PC-3 (cell line): ENCODE measurements around the gene ABCA7. TPM values are rescaled to one million over a fixed set of nuclear protein-coding genes. Genes with fewer than 3 reads are reported as not detected.

Experiments used
- ATAC-seq: fragments of 200-7000 bp; cut with Tn5 transposase; 2 replicates; pipeline ENCODE4 v1.9.1; 2020; ENCODE audit warnings: mild to moderate bottlenecking, moderate library complexity
- BruUV-seq: library from RNA; stranded (reverse); fragments of 400-500 nt; replicated peaks from 2 replicates; lab custom pipeline; 2021; lab: Mats Ljungman, UMichigan
- CTCF ChIA-PET: fragments of 300-600 bp; sonication (Branson Sonifier 250); formaldehyde crosslinking; loops from one replicate; lab custom pipeline; 2022; ENCODE audit warnings: antibody characterized with exemption; lab: Charles Lee
- POLR2A ChIA-PET: fragments of 300-600 bp; sonication (Branson Sonifier 250); formaldehyde crosslinking; loops from one replicate; lab custom pipeline; 2022; ENCODE audit warnings: antibody characterized with exemption; ENCODE audit not compliant: unreplicated experiment; lab: Charles Lee
- DNase-seq: peaks from one replicate; pipeline ENCODE4 v3.0.0-alpha.2; 2015
- H2AFZ ChIP-seq: fragments of 300-600 bp; sonication (generic); 2 replicates; pipeline ENCODE4 v1.6.0; 2016; ENCODE audit warnings: antibody characterized with exemption, low read length
- H3F3A ChIP-seq: fragments of 300-600 bp; sonication (generic); one replicate; pipeline ENCODE4 v1.6.0; 2017; ENCODE audit warnings: antibody characterized with exemption, low read length, control low read depth, mild to moderate bottlenecking; ENCODE audit not compliant: unreplicated experiment
- H3K27ac ChIP-seq: fragments of 300-600 bp; sonication (generic); 2 replicates; pipeline ENCODE4 v1.5.1; 2016; ENCODE audit warnings: mild to moderate bottlenecking, low read length
- H3K27me3 ChIP-seq: fragments of 300-600 bp; sonication (generic); 2 replicates; pipeline ENCODE4 v1.6.1; 2016; ENCODE audit warnings: low read length, mixed read lengths
- H3K36me3 ChIP-seq: fragments of 300-600 bp; sonication (generic); 2 replicates; pipeline ENCODE4 v1.6.1; 2016; ENCODE audit warnings: low read depth, mixed run types, low read length, mixed read lengths
- H3K4me1 ChIP-seq: fragments of 300-600 bp; sonication (generic); 2 replicates; pipeline ENCODE4 v1.5.1; 2016; ENCODE audit warnings: low read length; ENCODE audit not compliant: insufficient read depth
- H3K4me2 ChIP-seq: fragments of 300-600 bp; sonication (generic); 2 replicates; pipeline ENCODE4 v1.6.0; 2016; ENCODE audit warnings: low read length
- H3K4me3 ChIP-seq: fragments of 300-600 bp; sonication (generic); 2 replicates; pipeline ENCODE4 v1.5.1; 2016; ENCODE audit warnings: mild to moderate bottlenecking, low read length, mixed read lengths
- H3K79me2 ChIP-seq: fragments of 300-600 bp; sonication (generic); 2 replicates; pipeline ENCODE4 v1.6.1; 2017; ENCODE audit warnings: low read length, mixed read lengths
- H3K9ac ChIP-seq: fragments of 300-600 bp; sonication (generic); 2 replicates; pipeline ENCODE4 v1.6.0; 2016; ENCODE audit warnings: mild to moderate bottlenecking, low read length
- H3K9me2 ChIP-seq: fragments of 300-600 bp; sonication (generic); replicated peaks from 2 replicates; pipeline ENCODE4 v1.6.1; 2016; ENCODE audit warnings: mixed run types, low read length, mixed read lengths
- H3K9me3 ChIP-seq: fragments of 300-600 bp; sonication (generic); 2 replicates; pipeline ENCODE4 v1.6.1; 2016; ENCODE audit warnings: low read length, mixed read lengths
- H4K20me1 ChIP-seq: fragments of 300-600 bp; sonication (generic); 2 replicates; pipeline ENCODE4 v1.6.1; 2016; ENCODE audit warnings: low read length, mixed read lengths
- EZH2 ChIP-seq: fragments of 300-600 bp; sonication (generic); IDR thresholded peaks from one replicate; pipeline ENCODE4 v1.6.1; 2017; ENCODE audit warnings: antibody characterized with exemption, mild to moderate bottlenecking, low read length; ENCODE audit not compliant: unreplicated experiment
- EZH2phosphoT487 ChIP-seq: fragments of 300-600 bp; sonication (generic); IDR thresholded peaks from 2 replicates; pipeline ENCODE4 v1.6.1; 2018; ENCODE audit warnings: mild to moderate bottlenecking, antibody characterized with exemption, low read length, borderline replicate concordance
- intact Hi-C: fragments of 100-400 bp; cut with micrococcal nuclease; formaldehyde crosslinking; loops from 2 replicates; pipeline ENCODE4 v1.9.0; 2023
- total RNA-seq: library from RNA; depleted of rRNA; stranded (reverse); fragments of >200 nt; gene quantifications from 2 replicates; pipeline ENCODE4 v1.2.3, GENCODE V29; 2014
- TF ChIP-seq, protein P1 (sequence below): fragments of 300-600 bp; sonication (generic); conservative IDR thresholded peaks from 2 replicates; pipeline ENCODE4 v1.5.1; 2017; ENCODE audit warnings: antibody characterized with exemption, low read depth, mild to moderate bottlenecking, low read length

The ABCA7 gene
- total RNA-seq, 1 experiment from 2014 or later, result 27.3 TPM

DNA sequence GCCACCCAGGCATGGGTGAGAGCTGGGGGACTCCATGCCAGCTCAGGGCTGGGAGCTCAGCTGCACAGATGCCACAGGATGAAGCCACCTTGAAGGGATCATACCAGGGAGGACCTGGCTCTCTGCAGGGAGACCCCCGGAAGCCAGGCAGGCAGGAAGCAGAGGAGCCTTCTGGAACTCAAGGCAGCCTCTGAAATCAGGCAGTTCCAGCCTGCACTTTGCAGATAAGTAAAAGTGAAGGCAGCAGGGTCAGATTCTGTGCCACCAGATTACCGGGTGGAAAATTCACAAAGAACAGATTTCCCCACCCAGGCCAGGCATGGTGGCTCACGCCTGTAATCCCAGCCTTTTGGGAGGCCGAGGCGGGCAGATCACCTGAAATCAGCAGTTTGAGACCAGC is 21.5 kb upstream of the ABCA7 start:
- Histone ChIP-seq H3F3A (no peaks in the 10 kb centered on the region), H2AFZ (no peak overlapping the region), H3K79me2 (peaks cover 69% of the 10 kb centered on the region), H3K9ac (no peak overlapping the region), H3K4me1 (peaks cover 22% of the 10 kb centered on the region), H3K4me2 (peak overlapping the region; percentile 97), H4K20me1 (peaks cover 50% of the 10 kb centered on the region), H3K36me3 (no peaks in the 10 kb centered on the region), H3K9me3 (no peaks in the 10 kb centered on the region), H3K27me3 (no peaks in the 10 kb centered on the region), H3K4me3 (peak overlapping the region; percentile 93; the same call in 1 of the 2 replicates), H3K27ac (no peak overlapping the region), H3K9me2 (no peaks in the 10 kb centered on the region)
- DNase-seq, result no peak
- ChIA-PET CTCF (no interaction called here), POLR2A (no interaction called here)
- TF ChIP-seq, protein P1, sequence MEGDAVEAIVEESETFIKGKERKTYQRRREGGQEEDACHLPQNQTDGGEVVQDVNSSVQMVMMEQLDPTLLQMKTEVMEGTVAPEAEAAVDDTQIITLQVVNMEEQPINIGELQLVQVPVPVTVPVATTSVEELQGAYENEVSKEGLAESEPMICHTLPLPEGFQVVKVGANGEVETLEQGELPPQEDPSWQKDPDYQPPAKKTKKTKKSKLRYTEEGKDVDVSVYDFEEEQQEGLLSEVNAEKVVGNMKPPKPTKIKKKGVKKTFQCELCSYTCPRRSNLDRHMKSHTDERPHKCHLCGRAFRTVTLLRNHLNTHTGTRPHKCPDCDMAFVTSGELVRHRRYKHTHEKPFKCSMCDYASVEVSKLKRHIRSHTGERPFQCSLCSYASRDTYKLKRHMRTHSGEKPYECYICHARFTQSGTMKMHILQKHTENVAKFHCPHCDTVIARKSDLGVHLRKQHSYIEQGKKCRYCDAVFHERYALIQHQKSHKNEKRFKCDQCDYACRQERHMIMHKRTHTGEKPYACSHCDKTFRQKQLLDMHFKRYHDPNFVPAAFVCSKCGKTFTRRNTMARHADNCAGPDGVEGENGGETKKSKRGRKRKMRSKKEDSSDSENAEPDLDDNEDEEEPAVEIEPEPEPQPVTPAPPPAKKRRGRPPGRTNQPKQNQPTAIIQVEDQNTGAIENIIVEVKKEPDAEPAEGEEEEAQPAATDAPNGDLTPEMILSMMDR, result no peak
- TF ChIP-seq EZH2phosphoT487 (no peak), EZH2 (no peak)
- no peak for ATAC-seq
- BruUV-seq, result no TSS peak
- intact Hi-C loops, result no loop called here

GRCh38 chr19:1018932-1019615 is 20.8 kb upstream of the ABCA7 start:
- peak overlapping the region; percentile 92 for H3K9ac ChIP-seq
- H3F3A ChIP-seq, result no peaks in the 10 kb centered on the region
- no peaks in the 10 kb centered on the region for H3K36me3 ChIP-seq
- BruUV-seq, result no TSS peak
- CTCF ChIA-PET, result interaction anchor here (0.7 kb wide), 2 partner anchors 15 to 225 kb away, joined by 4 to 5 read pairs; no protein-coding TSS in a partner anchor
- intact Hi-C loops, result no loop called here
- peak overlapping the region; percentile 93 for H3K4me3 ChIP-seq
- TF ChIP-seq EZH2, result no peak
- no peak for TF ChIP-seq EZH2phosphoT487
- TF ChIP-seq, protein P1, result no peak
- no peaks in the 10 kb centered on the region for H3K27me3 ChIP-seq
- peak overlapping the region; percentile 97 for H3K4me2 ChIP-seq
- no peaks in the 10 kb centered on the region for H3K9me3 ChIP-seq
- peaks cover 67% of the 10 kb centered on the region for H3K79me2 ChIP-seq
- H2AFZ ChIP-seq, result no peak overlapping the region
- POLR2A ChIA-PET, result interaction anchor here (0.8 kb wide), 1 partner anchor 35 kb away, joined by 9 read pairs; the partner anchor contains the start of gene WDR18
- peaks cover 22% of the 10 kb centered on the region for H3K4me1 ChIP-seq
- H3K9me2 ChIP-seq, result no peaks in the 10 kb centered on the region
- no peak for ATAC-seq
- H3K27ac ChIP-seq, result no peak overlapping the region
- peaks cover 50% of the 10 kb centered on the region for H4K20me1 ChIP-seq
- no peak for DNase-seq

DNA sequence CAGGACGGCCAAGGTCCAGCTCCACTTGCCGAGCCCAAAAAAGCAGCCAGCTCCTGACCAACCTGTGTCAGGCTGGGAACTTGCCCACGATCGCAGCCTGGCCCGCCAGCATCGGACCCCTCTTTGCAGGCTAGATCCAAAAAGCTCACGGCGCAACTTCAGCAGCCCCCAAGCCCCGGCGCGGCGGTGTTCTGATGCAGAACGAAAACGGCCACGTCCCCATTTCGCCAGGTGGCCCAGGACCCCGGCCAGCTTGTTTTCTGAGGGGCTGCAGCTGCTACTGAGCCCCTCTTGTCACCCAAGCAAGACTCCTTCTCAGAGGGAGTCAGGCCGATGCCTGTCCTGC is 20.3 kb upstream of the ABCA7 start:
- ChIA-PET POLR2A (interaction anchor here (0.8 kb wide), 1 partner anchor 36 kb away, joined by 9 read pairs; the partner anchor contains the start of gene WDR18), CTCF (interaction anchor here (0.7 kb wide), 2 partner anchors 16 to 224 kb away, joined by 4 to 5 read pairs; no protein-coding TSS in a partner anchor)
- peak overlapping the region; percentile 97 for H3K4me2 ChIP-seq
- peak overlapping the region; percentile 92 for H3K9ac ChIP-seq
- no peaks in the 10 kb centered on the region for H3K36me3 ChIP-seq
- intact Hi-C loops, result no loop called here
- H3K79me2 ChIP-seq, result peaks cover 63% of the 10 kb centered on the region
- ATAC-seq, result no peak
- peaks cover 22% of the 10 kb centered on the region for H3K4me1 ChIP-seq
- no peaks in the 10 kb centered on the region for H3F3A ChIP-seq
- no peaks in the 10 kb centered on the region for H3K9me2 ChIP-seq
- H2AFZ ChIP-seq, result no peak overlapping the region
- H3K4me3 ChIP-seq, result peak overlapping the region; percentile 93
- no TSS peak for BruUV-seq
- no peak for DNase-seq
- H3K27me3 ChIP-seq, result no peaks in the 10 kb centered on the region
- TF ChIP-seq, protein P1, result no peak
- no peak for TF ChIP-seq EZH2
- TF ChIP-seq EZH2phosphoT487, result no peak
- H3K9me3 ChIP-seq, result no peaks in the 10 kb centered on the region
- H3K27ac ChIP-seq, result no peak overlapping the region
- H4K20me1 ChIP-seq, result peaks cover 50% of the 10 kb centered on the region
